Memory B cell (primary cell): ENCODE results near the gene LHX6.
A peak's percentile ranks its signal among the peaks of the same experiment; 100 is the strongest.

Experiments used
- ATAC-seq: fragments of 150-1000 bp; cut with Tn5 transposase; 2 replicates; pipeline ENCODE4 v1.10.0; 2021; ENCODE audit warnings: low read depth, mild to moderate bottlenecking, moderate library complexity
- DNase-seq, 2 donors: peaks; one replicate each; pipeline ENCODE4 v3.0.0; 2022; ENCODE audit warnings: low spot score in 2 of 2
- H3K27ac Mint-ChIP-seq: one replicate; pipeline ENCODE4 v1.8.0; 2022; ENCODE audit warnings: mild to moderate bottlenecking, moderate library complexity, mixed read lengths
- H3K27me3 Mint-ChIP-seq: one replicate; pipeline ENCODE4 v1.8.0; 2022; ENCODE audit warnings: mixed read lengths
- H3K36me3 Mint-ChIP-seq: one replicate; pipeline ENCODE4 v1.8.0; 2022; ENCODE audit warnings: mild to moderate bottlenecking, mixed read lengths
- H3K4me1 Mint-ChIP-seq: one replicate; pipeline ENCODE4 v1.8.0; 2022; ENCODE audit warnings: mixed read lengths
- H3K4me3 Mint-ChIP-seq: one replicate; pipeline ENCODE4 v1.8.0; 2022; ENCODE audit warnings: mild to moderate bottlenecking, moderate library complexity, mixed read lengths
- H3K9me3 Mint-ChIP-seq: one replicate; pipeline ENCODE4 v1.8.0; 2022; ENCODE audit warnings: mixed read lengths

Gene LHX6

DNA sequence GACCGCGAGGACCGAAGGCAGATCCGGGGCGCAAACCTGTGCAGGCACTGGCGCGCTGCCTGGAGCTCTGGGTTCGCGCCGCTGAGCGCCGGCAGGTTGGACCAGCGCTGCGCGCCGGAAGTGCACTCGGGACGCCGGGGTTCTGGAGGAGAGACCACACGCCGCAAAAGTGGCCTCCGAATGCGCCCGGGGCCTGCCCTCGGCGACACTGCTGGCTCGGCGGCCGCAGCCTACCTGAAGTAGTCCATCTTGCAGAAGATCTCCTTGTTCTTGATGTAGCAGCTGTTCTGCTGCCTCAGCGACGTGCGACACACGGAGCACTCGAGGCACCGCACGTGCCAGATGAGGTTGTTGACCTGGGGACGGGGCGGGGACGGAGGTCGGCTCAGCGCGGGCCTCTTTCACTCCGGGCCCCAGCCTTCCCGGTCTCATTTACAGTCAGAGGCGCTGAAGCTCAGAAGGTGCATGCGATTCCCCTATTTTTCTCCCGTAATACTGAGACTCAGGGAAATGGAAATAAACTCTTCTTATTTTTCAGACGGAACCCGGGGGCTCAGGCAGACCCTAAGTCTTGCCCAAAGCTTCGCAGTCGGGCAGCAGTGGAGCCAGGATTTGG, 2.5 kb downstream of the LHX6 start:
- Mint-ChIP-seq H3K27me3 (peaks cover 33% of the 10 kb centered on the region), H3K9me3 (no peaks in the 10 kb centered on the region), H3K4me1 (peaks cover 3% of the 10 kb centered on the region), H3K36me3 (no peaks in the 10 kb centered on the region), H3K4me3 (no peak overlapping the region), H3K27ac (no peak overlapping the region)
- ATAC-seq (no peak), DNase-seq (no peak)

- H3K36me3 Mint-ChIP-seq: no peaks in the 10 kb centered on the region
- no peak for DNase-seq
- no peak overlapping the region for H3K27ac Mint-ChIP-seq
- ATAC-seq: no peak
- no peak overlapping the region for H3K4me3 Mint-ChIP-seq
- H3K27me3 Mint-ChIP-seq: peaks cover 33% of the 10 kb centered on the region
- H3K4me1 Mint-ChIP-seq: peaks cover 3% of the 10 kb centered on the region
- no peaks in the 10 kb centered on the region for H3K9me3 Mint-ChIP-seq
Observed at GRCh38 chr9:122225312-122226141, 3.2 kb downstream of the LHX6 start.

DNA sequence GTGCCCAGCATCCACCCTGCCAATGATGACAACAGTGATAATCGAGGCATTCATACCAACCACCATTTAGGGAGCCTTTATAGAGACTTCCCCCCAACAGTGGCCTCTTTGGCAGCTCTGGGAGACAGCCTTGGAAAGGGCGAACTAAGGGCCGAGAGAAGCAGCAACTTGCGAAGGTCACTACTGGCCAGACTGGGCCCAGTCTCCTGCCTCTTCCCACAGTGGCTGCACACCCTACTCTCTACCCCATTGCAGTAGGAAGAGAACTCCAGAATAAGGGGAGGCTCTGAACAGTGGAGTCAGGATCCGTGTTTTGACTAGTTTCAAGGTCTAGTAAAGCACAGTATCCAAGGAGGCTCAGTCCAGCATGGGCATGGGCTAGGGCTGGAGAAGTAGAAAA, 5.3 kb downstream of the LHX6 start:
- no peaks in the 10 kb centered on the region for H3K9me3 Mint-ChIP-seq
- no peak overlapping the region for H3K27ac Mint-ChIP-seq
- no peak overlapping the region for H3K4me3 Mint-ChIP-seq
- no peak for DNase-seq
- ATAC-seq: no peak
- H3K4me1 Mint-ChIP-seq: peaks cover 8% of the 10 kb centered on the region
- H3K27me3 Mint-ChIP-seq: peaks cover 44% of the 10 kb centered on the region
- H3K36me3 Mint-ChIP-seq: no peaks in the 10 kb centered on the region

DNA sequence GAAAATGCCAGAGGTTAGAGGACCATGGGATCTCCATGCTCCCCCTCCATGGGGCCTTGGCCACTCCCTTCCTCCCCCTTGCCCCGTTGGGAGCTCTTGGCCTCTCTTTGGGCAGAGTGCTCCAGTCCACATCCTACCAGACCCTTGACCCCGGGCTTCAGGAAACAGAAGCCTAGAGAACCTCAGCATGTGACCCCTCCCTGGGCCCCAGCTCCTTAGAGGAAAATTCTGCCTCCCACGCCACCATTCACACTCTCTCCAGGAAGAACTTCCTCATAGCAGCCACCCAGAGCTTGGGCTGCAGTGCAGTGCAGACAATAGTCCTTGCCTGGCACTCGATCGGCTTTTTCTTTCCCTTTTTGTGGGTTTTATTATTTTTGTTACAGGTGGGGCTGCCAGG, 6.0 kb downstream of the LHX6 start:
- no peak for DNase-seq
- Mint-ChIP-seq H3K36me3 (no peaks in the 10 kb centered on the region), H3K27ac (no peak overlapping the region)

DNA sequence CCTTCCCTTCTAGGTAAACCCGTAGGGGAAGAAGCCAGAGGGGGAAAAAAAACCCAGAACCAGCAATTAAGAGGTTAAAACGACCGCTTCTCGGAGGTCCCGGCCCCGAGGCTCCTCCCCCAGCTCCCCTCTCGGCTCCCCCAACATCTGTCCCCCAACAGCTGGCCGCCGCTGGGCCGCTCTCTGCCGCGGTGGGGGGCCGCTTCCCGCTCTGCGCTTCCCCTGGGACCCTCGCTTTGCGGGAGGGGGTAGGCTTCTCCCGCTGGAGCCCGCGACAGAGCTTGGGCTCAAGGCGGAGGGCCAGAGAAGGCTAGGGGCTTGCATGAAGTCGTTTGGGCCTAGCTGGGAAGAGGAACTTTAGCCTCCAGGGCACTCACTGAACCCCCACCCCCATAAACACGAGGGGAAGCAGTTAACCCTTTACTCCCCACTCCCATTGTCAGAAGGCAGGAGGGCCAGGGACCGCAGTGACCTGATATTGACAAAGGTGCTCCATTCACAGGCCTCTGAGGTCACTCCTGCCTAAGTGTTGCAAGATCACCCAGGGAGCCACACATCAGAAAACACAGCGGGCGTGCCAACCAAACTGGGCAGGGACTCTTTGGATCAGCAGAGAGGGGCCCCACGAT, 7.5 kb downstream of the LHX6 start:
- no peaks in the 10 kb centered on the region for H3K36me3 Mint-ChIP-seq
- ATAC-seq: no peak
- peaks cover 11% of the 10 kb centered on the region for H3K4me1 Mint-ChIP-seq
- H3K27me3 Mint-ChIP-seq: peaks cover 51% of the 10 kb centered on the region
- no peak overlapping the region for H3K27ac Mint-ChIP-seq
- no peak for DNase-seq
- no peak overlapping the region for H3K4me3 Mint-ChIP-seq
- H3K9me3 Mint-ChIP-seq: no peaks in the 10 kb centered on the region

More for the DNA sequence above, 6.0 kb downstream of the LHX6 start:
- no peak for ATAC-seq
- no peak overlapping the region for H3K4me3 Mint-ChIP-seq
- peaks cover 49% of the 10 kb centered on the region for H3K27me3 Mint-ChIP-seq
- H3K4me1 Mint-ChIP-seq: peaks cover 11% of the 10 kb centered on the region
- no peaks in the 10 kb centered on the region for H3K9me3 Mint-ChIP-seq

GRCh38 chr9:122220673-122221182, 8.0 kb downstream of the LHX6 start:
- Mint-ChIP-seq H3K9me3 (no peaks in the 10 kb centered on the region), H3K4me3 (no peak overlapping the region), H3K27ac (no peak overlapping the region), H3K36me3 (no peaks in the 10 kb centered on the region), H3K4me1 (peaks cover 11% of the 10 kb centered on the region), H3K27me3 (peaks cover 56% of the 10 kb centered on the region)
- no peak for ATAC-seq
- no peak for DNase-seq

GRCh38 chr9:122219856-122220672, 8.7 kb downstream of the LHX6 start:
- no peak overlapping the region for H3K4me3 Mint-ChIP-seq

DNA sequence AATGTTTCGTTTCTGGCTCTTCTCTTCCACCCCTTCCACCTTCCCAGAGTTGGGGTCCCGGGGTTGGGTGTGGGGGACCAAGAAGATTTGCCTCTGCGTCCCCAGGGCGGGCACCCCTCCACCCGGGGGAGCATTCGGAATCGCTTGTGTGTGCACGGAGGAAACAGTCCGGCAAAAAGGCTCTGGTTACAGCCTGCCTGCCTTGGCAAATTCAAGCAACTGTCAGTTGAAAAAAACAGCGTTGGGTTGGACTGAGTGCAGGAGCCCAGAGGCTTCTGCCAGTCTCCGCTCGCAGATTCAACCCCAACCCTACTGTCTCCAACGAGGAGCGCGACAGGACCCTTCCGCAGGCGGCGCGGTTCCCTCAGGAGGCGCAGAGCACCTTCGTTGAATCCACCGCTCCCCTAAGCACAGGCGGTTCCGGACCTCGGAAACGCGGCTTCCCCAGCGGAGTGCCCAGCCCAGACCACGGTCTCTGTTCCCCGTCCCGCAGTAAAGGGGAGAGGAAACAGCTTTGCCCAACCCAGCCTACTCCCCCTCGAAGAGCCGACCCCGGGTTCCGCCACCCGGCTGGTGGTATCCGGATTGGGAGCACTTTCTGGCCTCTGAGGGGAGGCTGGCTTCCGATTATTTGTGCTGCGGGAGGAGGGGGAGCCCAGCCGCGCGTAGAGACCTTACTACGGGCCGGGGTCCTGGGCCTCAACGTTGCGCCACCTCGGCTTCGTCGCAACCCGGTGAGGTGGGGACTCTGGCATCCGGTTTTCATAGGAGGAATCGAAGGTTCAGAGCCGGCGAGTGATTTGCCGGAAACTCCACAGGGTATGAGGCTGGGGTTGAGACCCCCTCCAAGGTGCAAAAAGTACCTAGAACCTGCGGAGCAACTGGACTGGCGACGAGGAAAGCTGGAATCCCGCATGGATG, 9.6 kb downstream of the LHX6 start:
- H3K9me3 Mint-ChIP-seq: no peaks in the 10 kb centered on the region
- H3K27ac Mint-ChIP-seq: no peak overlapping the region

More at GRCh38 chr9:122219856-122220672, 8.7 kb downstream of the LHX6 start:
- DNase-seq (no peak), ATAC-seq (no peak)
- no peaks in the 10 kb centered on the region for H3K36me3 Mint-ChIP-seq
- H3K9me3 Mint-ChIP-seq: no peaks in the 10 kb centered on the region
- no peak overlapping the region for H3K27ac Mint-ChIP-seq
- H3K4me1 Mint-ChIP-seq: peaks cover 11% of the 10 kb centered on the region
- peaks cover 57% of the 10 kb centered on the region for H3K27me3 Mint-ChIP-seq

DNA sequence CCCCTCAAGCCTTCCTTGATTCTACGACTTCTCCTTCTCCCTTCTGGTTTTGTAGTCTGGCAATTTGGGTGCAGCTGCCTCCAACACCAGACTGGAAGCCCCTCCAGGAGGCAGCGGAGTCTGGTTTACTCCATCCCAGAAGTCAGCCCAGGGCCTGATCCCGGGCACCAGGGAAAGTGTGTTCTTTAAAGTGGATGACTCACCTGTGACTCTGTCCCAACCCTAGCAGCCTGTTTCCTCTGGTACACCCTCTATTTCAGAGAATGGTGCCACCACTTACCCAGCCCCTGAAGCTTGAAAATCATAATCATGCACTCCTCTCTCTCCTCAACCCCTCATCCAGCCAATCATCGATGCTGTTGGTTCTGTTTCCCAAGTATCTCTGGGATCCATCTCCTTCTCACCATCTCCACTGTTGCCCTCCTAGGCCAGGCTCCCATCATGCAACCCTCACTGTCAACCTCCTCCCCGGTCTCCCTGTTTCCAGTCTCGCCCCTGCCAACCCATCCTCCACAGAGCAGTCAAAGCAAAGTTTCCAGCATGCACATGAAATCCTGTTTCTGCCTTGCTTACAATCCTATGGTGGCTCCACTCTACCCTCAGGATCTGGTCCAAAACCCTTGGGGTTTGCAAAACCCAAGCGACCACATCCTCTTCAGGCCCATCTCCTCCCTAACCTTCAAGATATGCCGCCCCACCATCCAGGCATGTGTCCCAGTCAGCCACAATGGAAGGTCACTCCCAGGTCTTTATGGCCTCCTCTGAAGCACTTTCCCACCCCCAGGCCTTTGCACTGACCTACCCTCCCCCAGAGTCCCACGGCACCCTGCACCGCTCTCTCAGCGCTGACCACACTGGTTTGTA, 10.5 kb downstream of the LHX6 start:
- peaks cover 14% of the 10 kb centered on the region for H3K4me1 Mint-ChIP-seq
- no peak for DNase-seq
- ATAC-seq: no peak
- H3K9me3 Mint-ChIP-seq: no peaks in the 10 kb centered on the region
- no peaks in the 10 kb centered on the region for H3K36me3 Mint-ChIP-seq
- H3K27ac Mint-ChIP-seq: no peak overlapping the region
- H3K4me3 Mint-ChIP-seq: peak overlapping the region; percentile 13
- peaks cover 50% of the 10 kb centered on the region for H3K27me3 Mint-ChIP-seq

More for the DNA sequence above, 9.6 kb downstream of the LHX6 start:
- DNase-seq (no peak), ATAC-seq (peak; percentile 34)
- Mint-ChIP-seq H3K4me3 (peak overlapping the region; percentile 72), H3K36me3 (no peaks in the 10 kb centered on the region), H3K27me3 (peaks cover 51% of the 10 kb centered on the region), H3K4me1 (peaks cover 11% of the 10 kb centered on the region)

DNA sequence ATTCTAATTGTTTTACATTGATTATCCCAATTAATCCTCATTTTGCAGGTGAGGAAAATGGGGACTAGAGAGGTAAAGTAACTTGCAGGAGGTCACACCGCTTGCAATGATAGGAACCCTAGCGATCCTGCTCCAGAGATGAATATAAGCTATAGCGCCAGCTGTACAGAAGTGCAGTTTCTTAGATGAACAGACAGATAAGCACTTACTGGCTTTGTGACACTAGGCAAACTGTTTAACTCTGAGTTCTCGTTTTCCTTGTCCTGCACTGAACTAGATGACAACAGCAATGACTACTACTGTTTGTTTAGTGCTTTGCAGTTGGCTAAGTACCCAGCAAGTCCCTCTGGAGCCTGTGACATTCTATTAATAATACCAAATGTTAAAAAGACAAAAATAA, 11.1 kb downstream of the LHX6 start:
- DNase-seq (no peak), ATAC-seq (no peak)
- H3K4me1 Mint-ChIP-seq: peaks cover 15% of the 10 kb centered on the region
- H3K9me3 Mint-ChIP-seq: no peaks in the 10 kb centered on the region
- H3K4me3 Mint-ChIP-seq: no peak overlapping the region
- no peaks in the 10 kb centered on the region for H3K36me3 Mint-ChIP-seq
- H3K27ac Mint-ChIP-seq: no peak overlapping the region
- peaks cover 52% of the 10 kb centered on the region for H3K27me3 Mint-ChIP-seq

DNA sequence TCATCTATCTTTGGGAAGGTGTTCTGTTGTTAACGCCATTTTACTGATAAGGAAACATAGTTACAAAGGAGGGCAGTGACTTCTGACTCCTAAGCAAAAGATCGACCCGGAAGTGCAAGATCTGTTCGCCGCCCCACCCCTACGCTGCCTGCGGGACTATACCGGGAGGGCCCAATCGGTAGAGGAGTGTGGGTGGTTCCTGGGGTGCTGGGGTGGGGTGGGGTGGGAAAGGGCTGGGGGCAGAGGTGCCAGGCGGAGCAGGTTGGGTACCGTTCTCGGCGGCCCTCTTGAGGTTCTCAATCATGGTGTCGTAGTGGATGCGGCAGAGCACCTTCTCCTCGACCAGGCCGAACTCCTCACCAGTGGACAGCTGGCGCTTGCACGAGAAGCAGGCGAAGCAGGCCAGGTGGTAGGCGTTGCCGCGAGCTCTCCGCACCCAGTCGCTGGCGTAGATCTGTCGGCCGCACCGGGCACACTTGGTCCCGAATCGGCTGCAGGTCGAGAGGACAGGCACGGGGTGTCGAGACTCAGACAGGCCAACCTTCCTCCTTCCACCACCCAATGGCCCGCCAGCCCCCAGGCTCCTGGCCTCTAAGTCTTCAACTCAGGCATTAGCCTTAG, 11.8 kb downstream of the LHX6 start:
- Mint-ChIP-seq H3K27me3 (peaks cover 51% of the 10 kb centered on the region), H3K4me3 (no peak overlapping the region), H3K4me1 (peaks cover 15% of the 10 kb centered on the region), H3K9me3 (no peaks in the 10 kb centered on the region), H3K36me3 (no peaks in the 10 kb centered on the region), H3K27ac (no peak overlapping the region)
- DNase-seq: no peak
- no peak for ATAC-seq
